ENCODE data around the gene CASKIN2. TPM values are rescaled to one million over a fixed set of nuclear protein-coding genes. Genes with fewer than 3 reads are reported as not detected.

Gene CASKIN2, protein sequence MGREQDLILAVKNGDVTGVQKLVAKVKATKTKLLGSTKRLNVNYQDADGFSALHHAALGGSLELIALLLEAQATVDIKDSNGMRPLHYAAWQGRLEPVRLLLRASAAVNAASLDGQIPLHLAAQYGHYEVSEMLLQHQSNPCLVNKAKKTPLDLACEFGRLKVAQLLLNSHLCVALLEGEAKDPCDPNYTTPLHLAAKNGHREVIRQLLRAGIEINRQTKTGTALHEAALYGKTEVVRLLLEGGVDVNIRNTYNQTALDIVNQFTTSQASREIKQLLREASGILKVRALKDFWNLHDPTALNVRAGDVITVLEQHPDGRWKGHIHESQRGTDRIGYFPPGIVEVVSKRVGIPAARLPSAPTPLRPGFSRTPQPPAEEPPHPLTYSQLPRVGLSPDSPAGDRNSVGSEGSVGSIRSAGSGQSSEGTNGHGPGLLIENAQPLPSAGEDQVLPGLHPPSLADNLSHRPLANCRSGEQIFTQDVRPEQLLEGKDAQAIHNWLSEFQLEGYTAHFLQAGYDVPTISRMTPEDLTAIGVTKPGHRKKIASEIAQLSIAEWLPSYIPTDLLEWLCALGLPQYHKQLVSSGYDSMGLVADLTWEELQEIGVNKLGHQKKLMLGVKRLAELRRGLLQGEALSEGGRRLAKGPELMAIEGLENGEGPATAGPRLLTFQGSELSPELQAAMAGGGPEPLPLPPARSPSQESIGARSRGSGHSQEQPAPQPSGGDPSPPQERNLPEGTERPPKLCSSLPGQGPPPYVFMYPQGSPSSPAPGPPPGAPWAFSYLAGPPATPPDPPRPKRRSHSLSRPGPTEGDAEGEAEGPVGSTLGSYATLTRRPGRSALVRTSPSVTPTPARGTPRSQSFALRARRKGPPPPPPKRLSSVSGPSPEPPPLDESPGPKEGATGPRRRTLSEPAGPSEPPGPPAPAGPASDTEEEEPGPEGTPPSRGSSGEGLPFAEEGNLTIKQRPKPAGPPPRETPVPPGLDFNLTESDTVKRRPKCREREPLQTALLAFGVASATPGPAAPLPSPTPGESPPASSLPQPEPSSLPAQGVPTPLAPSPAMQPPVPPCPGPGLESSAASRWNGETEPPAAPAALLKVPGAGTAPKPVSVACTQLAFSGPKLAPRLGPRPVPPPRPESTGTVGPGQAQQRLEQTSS (N-terminal part only)
- 7.9 and 8.3 TPM in 2 replicates for total RNA-seq

GRCh38 chr17:75515496-75516254 is at the start of gene CASKIN2:
Gene CASKIN2, minus strand, starts transcription at chr17:75515537. Its CDS starts 1,733 bp downstream, at chr17:75513804.

GRCh38 chr17:75524970-75525805 is 9.9 kb upstream of the CASKIN2 start, which contains the start of gene LLGL2:
Gene LLGL2, plus strand, starts transcription at chr17:75525697. Its CDS starts 17,730 bp downstream, at chr17:75543427.

GRCh38 chr17:75516255-75516618 is 900 bp upstream of the CASKIN2 start, which contains the start of gene TSEN54:
Gene TSEN54, plus strand, starts transcription at chr17:75516528. Its CDS starts 33 bp downstream, at chr17:75516561.

GRCh38 chr17:75456417-75457046 is 58.8 kb downstream of the CASKIN2 start, which contains the start of gene TMEM94:
Gene TMEM94, plus strand, starts transcription at chr17:75456635. Its CDS starts 15,271 bp downstream, at chr17:75471906.

Other genes with a start within 250 kb of the CASKIN2 start
- gene MIF4GD, start 244.3 kb downstream of the CASKIN2 start, total RNA-seq: 7.6 and 9.5 TPM in 2 replicates
- 8.3 and 9.5 TPM in 2 replicates for gene SLC25A19, start 226.1 kb downstream of the CASKIN2 start, total RNA-seq
- 76.8 and 82.9 TPM in 2 replicates for gene GRB2, start 109.9 kb downstream of the CASKIN2 start, total RNA-seq
- gene TMEM94, start 58.9 kb downstream of the CASKIN2 start, total RNA-seq: 18.1 and 24.7 TPM in 2 replicates
- gene TSEN54, start 991 bp upstream of the CASKIN2 start, total RNA-seq: 11.2 and 13.6 TPM in 2 replicates
- 1.5 and 2.8 TPM in 2 replicates for gene LLGL2, start 10.2 kb upstream of the CASKIN2 start, total RNA-seq
- 1.5 and 7.2 TPM in 2 replicates for gene MYO15B, start 72.3 kb upstream of the CASKIN2 start, total RNA-seq
- not detected in 2 replicates for gene SMIM5, start 117.9 kb upstream of the CASKIN2 start, total RNA-seq
- gene RECQL5, start 151.6 kb upstream of the CASKIN2 start, total RNA-seq: 12.5 and 20.2 TPM in 2 replicates
- gene SAP30BP, start 151.8 kb upstream of the CASKIN2 start, total RNA-seq: 68.8 and 81.1 TPM in 2 replicates
- 1.1 and 10.0 TPM in 2 replicates for gene ITGB4, start 205.9 kb upstream of the CASKIN2 start, total RNA-seq
- 83.8 and 87.3 TPM in 2 replicates for gene GALK1, start 249.7 kb upstream of the CASKIN2 start, total RNA-seq